ENCODE results near the gene RAI1. TPM values are rescaled to one million over a fixed set of nuclear protein-coding genes. Genes with fewer than 3 reads are reported as not detected.

The RAI1 gene
- total RNA-seq, 1 experiment from 2014 or later, result 86.3 TPM

GRCh38 chr17:17749921-17750320 lies 68.7 kb downstream of the RAI1 start:
- Histone ChIP-seq H3K27me3 (ENCODE audit: insufficient read depth, low read depth) (no peaks in the 10 kb centered on the region), H3K4me3 (no peak overlapping the region), H3K9me3 (ENCODE audit: insufficient read depth, low read depth) (no peaks in the 10 kb centered on the region), H3K4me2 (no peak overlapping the region), H3F3A (ENCODE audit: insufficient read depth, low read depth) (peaks cover 46% of the 10 kb centered on the region; the same call in 1 of the 2 replicates), H3K27ac (peak overlapping the region; percentile 10; the same call in 1 of the 2 replicates), H3K4me1 (replicated peaks; ENCODE audit: insufficient read depth) (peaks cover 32% of the 10 kb centered on the region), H3K36me3 (ENCODE audit: low read depth) (no peaks in the 10 kb centered on the region), H4K20me1 (ENCODE audit: insufficient read depth) (peaks cover 70% of the 10 kb centered on the region), H3K9me2 (ENCODE audit: insufficient read depth) (no peaks in the 10 kb centered on the region), H2AFZ (no peak overlapping the region), H3K79me2 (ENCODE audit: low read depth) (peaks cover 72% of the 10 kb centered on the region)
- intact Hi-C loops (cut with micrococcal nuclease; ENCODE audit: unreplicated experiment), result no loop called here
- CTCF ChIA-PET, result interaction anchor here (0.6 kb wide), 1 partner anchor 27 kb away, joined by 3 read pairs; no protein-coding TSS in a partner anchor
- DNase-seq, result peak in 1 of 2 experiments; percentile 25
- BruUV-seq (replicated peaks), result no TSS peak
- POLR2A ChIA-PET (ENCODE audit: unreplicated experiment), result no interaction called here
- TF ChIP-seq CTCF (conservative IDR thresholded peaks at IDR 0.05) (no peak), EZH2 (IDR thresholded peaks at IDR 0.05; ENCODE audit: low read depth) (no peak)

DNA sequence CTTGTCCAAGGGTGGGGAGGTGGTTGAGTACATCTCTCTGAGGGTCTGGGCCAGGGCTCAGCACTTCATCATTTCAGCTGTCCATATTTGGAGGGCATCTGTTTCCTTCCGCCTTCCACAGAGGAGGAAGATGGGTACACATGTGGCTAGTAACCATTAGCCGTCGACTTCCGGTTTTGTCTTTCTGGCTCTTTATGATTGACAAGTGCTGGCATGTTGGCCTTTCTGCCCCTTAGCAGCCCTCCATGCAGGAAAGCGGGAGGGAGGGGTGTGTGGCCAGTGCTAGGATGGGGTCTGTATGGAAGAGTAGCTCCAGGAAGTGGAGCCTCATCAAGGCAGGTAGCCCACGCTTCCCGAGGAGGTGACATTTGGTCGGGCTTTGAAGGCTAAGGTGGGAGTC lies 69.6 kb downstream of the RAI1 start:
- no peak overlapping the region for H3K4me2 ChIP-seq
- intact Hi-C loops (cut with micrococcal nuclease; ENCODE audit: unreplicated experiment), result no loop called here

GRCh38 chr17:17751489-17752088 lies 70.3 kb downstream of the RAI1 start:
- CTCF ChIA-PET, result no interaction called here
- intact Hi-C loops (cut with micrococcal nuclease; ENCODE audit: unreplicated experiment), result loop anchor here (1.0 to 2.0 kb wide), 3 partner anchors 13 to 41 kb away; no protein-coding TSS in a partner anchor
- Histone ChIP-seq H3K9me2 (ENCODE audit: insufficient read depth) (no peaks in the 10 kb centered on the region), H4K20me1 (ENCODE audit: insufficient read depth) (peaks cover 77% of the 10 kb centered on the region), H3K27ac (peak overlapping the region; percentile 34), H3K4me2 (peak overlapping the region; percentile 83), H3K36me3 (ENCODE audit: low read depth) (no peaks in the 10 kb centered on the region), H3K4me1 (replicated peaks; ENCODE audit: insufficient read depth) (peaks cover 24% of the 10 kb centered on the region), H3K4me3 (peak overlapping the region; percentile 56; the same call in 1 of the 2 replicates), H3F3A (ENCODE audit: insufficient read depth, low read depth) (peaks cover 44% of the 10 kb centered on the region; the same call in 1 of the 2 replicates), H3K79me2 (ENCODE audit: low read depth) (peaks cover 74% of the 10 kb centered on the region), H3K27me3 (ENCODE audit: insufficient read depth, low read depth) (no peaks in the 10 kb centered on the region), H3K9me3 (ENCODE audit: insufficient read depth, low read depth) (no peaks in the 10 kb centered on the region), H2AFZ (no peak overlapping the region)
- POLR2A ChIA-PET (ENCODE audit: unreplicated experiment), result no interaction called here
- peak; percentile 16 to 30 for DNase-seq
- TSS peak; percentile 30 for BruUV-seq (replicated peaks)
- TF ChIP-seq EZH2 (IDR thresholded peaks at IDR 0.05; ENCODE audit: low read depth), result no peak
- no peak for TF ChIP-seq CTCF (conservative IDR thresholded peaks at IDR 0.05)

More for the DNA sequence above, 69.6 kb downstream of the RAI1 start:
- peaks cover 74% of the 10 kb centered on the region for H4K20me1 ChIP-seq (ENCODE audit: insufficient read depth)
- H2AFZ ChIP-seq, result no peak overlapping the region
- peaks cover 72% of the 10 kb centered on the region for H3K79me2 ChIP-seq (ENCODE audit: low read depth)
- peaks cover 44% of the 10 kb centered on the region; the same call in 1 of the 2 replicates for H3F3A ChIP-seq (ENCODE audit: insufficient read depth, low read depth)
- no peaks in the 10 kb centered on the region for H3K9me3 ChIP-seq (ENCODE audit: insufficient read depth, low read depth)
- no peaks in the 10 kb centered on the region for H3K27me3 ChIP-seq (ENCODE audit: insufficient read depth, low read depth)
- DNase-seq, result peak in 1 of 2 experiments; percentile 32
- no TSS peak for BruUV-seq (replicated peaks)
- no peak overlapping the region for H3K4me3 ChIP-seq
- POLR2A ChIA-PET (ENCODE audit: unreplicated experiment), result no interaction called here
- peaks cover 24% of the 10 kb centered on the region for H3K4me1 ChIP-seq (replicated peaks; ENCODE audit: insufficient read depth)
- H3K27ac ChIP-seq, result peak overlapping the region; percentile 34; the same call in 1 of the 2 replicates
- CTCF ChIA-PET, result no interaction called here
- no peaks in the 10 kb centered on the region for H3K9me2 ChIP-seq (ENCODE audit: insufficient read depth)
- no peaks in the 10 kb centered on the region for H3K36me3 ChIP-seq (ENCODE audit: low read depth)
- no peak for TF ChIP-seq EZH2 (IDR thresholded peaks at IDR 0.05; ENCODE audit: low read depth)
- TF ChIP-seq CTCF (conservative IDR thresholded peaks at IDR 0.05), result no peak

Data from PC-9 (cell line).